GM18499 (cell line): ENCODE data around the gene CACNA2D3.

Experiments used
- ATAC-seq: cut with Tn5 transposase; IDR thresholded peaks from one replicate; pipeline ENCODE4 v1.9.1; 2021; ENCODE audit warnings: moderate number of reproducible peaks; ENCODE audit not compliant: insufficient read depth, unreplicated experiment

The CACNA2D3 gene

GRCh38 chr3:54206874-54207273, 84.5 kb downstream of the CACNA2D3 start:
- ATAC-seq, result no peak

- ATAC-seq, result no peak
Observed at GRCh38 chr3:54211097-54211496, 88.7 kb downstream of the CACNA2D3 start.

- no peak for ATAC-seq
Observed at GRCh38 chr3:54212723-54213122, 90.4 kb downstream of the CACNA2D3 start.

- ATAC-seq, result no peak
Observed at GRCh38 chr3:54213907-54214306, 91.6 kb downstream of the CACNA2D3 start.

GRCh38 chr3:54214845-54215244, 92.5 kb downstream of the CACNA2D3 start:
- no peak for ATAC-seq

- ATAC-seq, result no peak
Observed at GRCh38 chr3:54215521-54215920, 93.2 kb downstream of the CACNA2D3 start.

GRCh38 chr3:54217828-54218227, 95.5 kb downstream of the CACNA2D3 start:
- no peak for ATAC-seq

GRCh38 chr3:54222316-54222715, 100.0 kb downstream of the CACNA2D3 start:
- ATAC-seq, result no peak

GRCh38 chr3:54223063-54223462, 100.7 kb downstream of the CACNA2D3 start:
- ATAC-seq, result no peak

GRCh38 chr3:54225841-54226528, 103.6 kb downstream of the CACNA2D3 start:
- ATAC-seq, result no peak

GRCh38 chr3:54228806-54229205, 106.5 kb downstream of the CACNA2D3 start:
- ATAC-seq, result no peak

- no peak for ATAC-seq
Observed at GRCh38 chr3:54232618-54233017, 110.3 kb downstream of the CACNA2D3 start.

GRCh38 chr3:54235998-54236397, 113.6 kb downstream of the CACNA2D3 start:
- ATAC-seq, result no peak

GRCh38 chr3:54237109-54237508, 114.8 kb downstream of the CACNA2D3 start:
- no peak for ATAC-seq

GRCh38 chr3:54237788-54238502, 115.6 kb downstream of the CACNA2D3 start:
- no peak for ATAC-seq

- ATAC-seq, result no peak
Observed at GRCh38 chr3:54240309-54240708, 118.0 kb downstream of the CACNA2D3 start.

- no peak for ATAC-seq
Observed at GRCh38 chr3:54243056-54243931, 120.9 kb downstream of the CACNA2D3 start.

GRCh38 chr3:54243960-54244682, 121.8 kb downstream of the CACNA2D3 start:
- ATAC-seq, result no peak

- no peak for ATAC-seq
Observed at GRCh38 chr3:54251705-54252104, 129.4 kb downstream of the CACNA2D3 start.

- ATAC-seq, result no peak
Observed at GRCh38 chr3:54257125-54257720, 134.9 kb downstream of the CACNA2D3 start.
